Measurements from ENCODE around the gene HDAC9. TPM values are rescaled to one million over a fixed set of nuclear protein-coding genes. Genes with fewer than 3 reads are reported as not detected.

The HDAC9 gene
- total and polyA plus RNA-seq, 4 donors, result 2.2 to 41.0 (median 4.1) TPM

DNA sequence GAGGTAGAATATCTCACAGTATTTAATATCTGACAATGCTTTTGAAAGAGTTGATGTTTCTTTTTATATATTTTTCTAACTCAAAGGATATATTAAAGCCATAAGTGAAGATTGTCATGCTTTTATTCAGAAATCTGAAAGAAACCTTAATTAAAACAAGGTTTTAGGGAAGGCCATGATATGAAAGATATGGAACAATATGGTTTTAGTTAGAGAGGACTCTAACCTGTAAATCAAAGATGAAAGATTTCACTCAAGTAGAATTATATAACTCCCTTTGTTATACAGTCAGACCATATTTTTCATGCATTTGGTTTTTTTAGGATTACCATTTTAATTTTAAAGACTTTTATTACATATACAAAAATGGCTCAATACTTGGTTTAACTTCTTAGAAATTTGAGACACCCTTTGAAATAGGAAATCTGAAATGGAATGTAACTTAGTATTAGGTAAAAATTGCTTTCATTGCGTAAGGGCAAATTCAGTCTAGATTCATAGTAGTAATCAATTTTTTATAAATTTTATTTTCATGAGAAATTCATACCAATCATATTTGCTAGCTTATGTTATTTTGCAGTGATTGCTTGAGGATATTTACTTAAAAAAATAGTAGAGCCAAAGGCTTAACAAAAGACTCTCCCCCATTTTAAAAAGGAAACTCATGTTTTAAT, 502.1 kb downstream of the HDAC9 start:
- no peaks in the 10 kb centered on the region for H3K36me3 ChIP-seq (ENCODE audit: control insufficient read depth in 4 of 4, insufficient read depth in 4 of 4, low read length in 4 of 4)
- H3K27me3 ChIP-seq (ENCODE audit: control insufficient read depth in 3 of 3, insufficient read depth in 3 of 3, low read length in 2 of 3), result no peaks in the 10 kb centered on the region
- ATAC-seq (ENCODE audit: insufficient read depth, low FRiP score), result no peak
- H3K4me3 ChIP-seq, result no peak overlapping the region
- peaks cover 0 to 8% (median 0%) of the 10 kb centered on the region in 5 donors for H3K4me1 ChIP-seq (ENCODE audit: control insufficient read depth in 5 of 5, insufficient read depth in 5 of 5, low read length in 5 of 5)
- no peak for DNase-seq
- 96 to 100% methylated on average over 1 of the region's 1 CpG for WGBS, 2 donors
- no peak overlapping the region for H3K27ac ChIP-seq (ENCODE audit: low read depth in 1 of 2, low read length in 1 of 2)
- TF ChIP-seq, protein P1, sequence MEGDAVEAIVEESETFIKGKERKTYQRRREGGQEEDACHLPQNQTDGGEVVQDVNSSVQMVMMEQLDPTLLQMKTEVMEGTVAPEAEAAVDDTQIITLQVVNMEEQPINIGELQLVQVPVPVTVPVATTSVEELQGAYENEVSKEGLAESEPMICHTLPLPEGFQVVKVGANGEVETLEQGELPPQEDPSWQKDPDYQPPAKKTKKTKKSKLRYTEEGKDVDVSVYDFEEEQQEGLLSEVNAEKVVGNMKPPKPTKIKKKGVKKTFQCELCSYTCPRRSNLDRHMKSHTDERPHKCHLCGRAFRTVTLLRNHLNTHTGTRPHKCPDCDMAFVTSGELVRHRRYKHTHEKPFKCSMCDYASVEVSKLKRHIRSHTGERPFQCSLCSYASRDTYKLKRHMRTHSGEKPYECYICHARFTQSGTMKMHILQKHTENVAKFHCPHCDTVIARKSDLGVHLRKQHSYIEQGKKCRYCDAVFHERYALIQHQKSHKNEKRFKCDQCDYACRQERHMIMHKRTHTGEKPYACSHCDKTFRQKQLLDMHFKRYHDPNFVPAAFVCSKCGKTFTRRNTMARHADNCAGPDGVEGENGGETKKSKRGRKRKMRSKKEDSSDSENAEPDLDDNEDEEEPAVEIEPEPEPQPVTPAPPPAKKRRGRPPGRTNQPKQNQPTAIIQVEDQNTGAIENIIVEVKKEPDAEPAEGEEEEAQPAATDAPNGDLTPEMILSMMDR (IDR thresholded peaks at IDR 0.05; ENCODE audit: control extremely low read depth, extremely low read depth), result no peak
- no peak overlapping the region for H3K9ac ChIP-seq (ENCODE audit: insufficient read depth in 1 of 2, low read length in 2 of 2)
- H3K9me3 ChIP-seq (ENCODE audit: control insufficient read depth in 4 of 4, insufficient read depth in 3 of 4, low read length in 3 of 4), result no peaks in the 10 kb centered on the region

DNA sequence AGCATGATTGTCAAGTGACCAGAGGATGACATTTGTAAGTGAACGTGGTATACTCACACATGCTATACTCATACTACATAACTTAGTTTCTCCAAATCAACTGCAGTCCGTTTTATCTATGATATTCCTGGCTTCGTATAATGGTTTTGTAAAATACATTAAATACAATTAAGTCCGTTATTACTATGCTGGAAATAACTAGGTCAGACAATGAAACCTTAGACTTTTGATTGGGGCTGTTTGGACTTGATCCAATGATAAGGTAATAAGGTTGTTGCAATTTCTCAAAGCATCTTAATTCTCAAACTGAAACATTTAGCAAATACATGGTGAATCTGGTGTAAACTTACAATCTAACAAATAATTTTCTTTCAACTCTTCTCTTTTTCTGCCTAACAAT, 504.9 kb downstream of the HDAC9 start:
- H3K9ac ChIP-seq (ENCODE audit: insufficient read depth in 1 of 2, low read length in 2 of 2), result no peak overlapping the region
- 91 to 92% methylated on average over 4 of the region's 4 CpGs for WGBS, 2 donors
- TF ChIP-seq, protein P1 (IDR thresholded peaks at IDR 0.05; ENCODE audit: control extremely low read depth, extremely low read depth), result no peak

DNA sequence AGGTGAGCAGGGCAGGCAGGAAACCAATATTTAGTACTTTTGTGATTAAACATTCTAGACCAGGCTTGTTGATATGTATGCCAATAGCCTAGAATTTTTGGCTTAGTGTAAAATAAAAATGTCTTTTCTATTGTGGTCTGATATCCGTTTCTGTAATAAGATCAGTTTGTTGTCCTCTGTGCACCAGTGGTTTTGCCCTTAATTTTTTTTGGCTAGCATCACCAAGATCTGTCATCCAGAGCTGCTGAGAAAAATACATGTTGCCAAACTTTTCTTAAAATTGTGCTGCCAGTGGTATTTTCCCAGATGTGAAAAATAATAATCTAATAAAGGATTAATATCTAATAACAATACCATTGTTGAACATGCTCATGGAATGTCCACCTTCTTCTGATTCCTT, 506.3 kb downstream of the HDAC9 start:
- no peaks in the 10 kb centered on the region for H3K9me3 ChIP-seq (ENCODE audit: control insufficient read depth in 4 of 4, insufficient read depth in 3 of 4, low read length in 3 of 4)
- H3K27ac ChIP-seq (ENCODE audit: low read depth in 1 of 2, low read length in 1 of 2), result no peak overlapping the region
- no peak for ATAC-seq (ENCODE audit: insufficient read depth, low FRiP score)
- H3K27me3 ChIP-seq (ENCODE audit: control insufficient read depth in 3 of 3, insufficient read depth in 3 of 3, low read length in 2 of 3), result no peaks in the 10 kb centered on the region
- H3K4me1 ChIP-seq (ENCODE audit: control insufficient read depth in 5 of 5, insufficient read depth in 5 of 5, low read length in 5 of 5), result no peaks in the 10 kb centered on the region
- WGBS, 2 donors, result 58 to 70% methylated on average over 1 of the region's 1 CpG
- H3K9ac ChIP-seq (ENCODE audit: insufficient read depth in 1 of 2, low read length in 2 of 2), result no peak overlapping the region
- H3K4me3 ChIP-seq, result no peak overlapping the region
- TF ChIP-seq, protein P1 (IDR thresholded peaks at IDR 0.05; ENCODE audit: control extremely low read depth, extremely low read depth), result no peak
- H3K36me3 ChIP-seq (ENCODE audit: control insufficient read depth in 4 of 4, insufficient read depth in 4 of 4, low read length in 4 of 4), result no peaks in the 10 kb centered on the region
- DNase-seq, result no peak

More for the DNA sequence above, 504.9 kb downstream of the HDAC9 start:
- ATAC-seq (ENCODE audit: insufficient read depth, low FRiP score) (no peak), DNase-seq (no peak)
- no peak overlapping the region for H3K27ac ChIP-seq (ENCODE audit: low read depth in 1 of 2, low read length in 1 of 2)
- H3K4me1 ChIP-seq (ENCODE audit: control insufficient read depth in 5 of 5, insufficient read depth in 5 of 5, low read length in 5 of 5), result peaks cover 0 to 8% (median 0%) of the 10 kb centered on the region in 5 donors
- H3K27me3 ChIP-seq (ENCODE audit: control insufficient read depth in 3 of 3, insufficient read depth in 3 of 3, low read length in 2 of 3), result no peaks in the 10 kb centered on the region
- H3K4me3 ChIP-seq, result no peak overlapping the region
- no peaks in the 10 kb centered on the region for H3K36me3 ChIP-seq (ENCODE audit: control insufficient read depth in 4 of 4, insufficient read depth in 4 of 4, low read length in 4 of 4)
- no peaks in the 10 kb centered on the region for H3K9me3 ChIP-seq (ENCODE audit: control insufficient read depth in 4 of 4, insufficient read depth in 3 of 4, low read length in 3 of 4)
